Right ventricle myocardium inferior (tissue), 1 donor: Measurements from ENCODE around the gene ZSCAN26. TPM values are rescaled to one million over a fixed set of nuclear protein-coding genes. Genes with fewer than 3 reads are reported as not detected.
"Not testable (repeated sequence)": the region's sequence is repeated elsewhere in the genome, so short reads cannot be mapped to it uniquely, and the experiment has no call there.

Source experiments
- ATAC-seq: fragments of 200-7000 bp; cut with Tn5 transposase; one replicate; pipeline ENCODE4 v1.9.1; 2020; ENCODE audit warnings: mild to moderate bottlenecking, moderate library complexity
- DNase-seq: peaks from one replicate; pipeline ENCODE4 v3.0.0; 2021; ENCODE audit errors: missing footprints
- intact Hi-C: fragments of 100-400 bp; cut with DNase I; formaldehyde crosslinking; loops from one replicate; pipeline ENCODE4 v1.11.0; 2022
- total RNA-seq: library from RNA; stranded (reverse); fragmentation: NEBNext Ultra II Directional; extraction: Animal tissue kit (Norgen Biotek cat#: 25700); gene quantifications from one replicate; pipeline ENCODE4 v1.2.1, GENCODE V29; 2021
- donor health status: DM: no; HTN: yes; CAD: no; lungs with severe emphysema.

ZSCAN26 gene
- total RNA-seq, 1 donor from 2014 or later, result 11.1 TPM

- ATAC-seq (no peak), DNase-seq (peak; percentile 53)
- intact Hi-C loops, result no loop called here
Measured at GRCh38 chr6:28296520-28297060, 29.6 kb downstream of the ZSCAN26 start.

DNA sequence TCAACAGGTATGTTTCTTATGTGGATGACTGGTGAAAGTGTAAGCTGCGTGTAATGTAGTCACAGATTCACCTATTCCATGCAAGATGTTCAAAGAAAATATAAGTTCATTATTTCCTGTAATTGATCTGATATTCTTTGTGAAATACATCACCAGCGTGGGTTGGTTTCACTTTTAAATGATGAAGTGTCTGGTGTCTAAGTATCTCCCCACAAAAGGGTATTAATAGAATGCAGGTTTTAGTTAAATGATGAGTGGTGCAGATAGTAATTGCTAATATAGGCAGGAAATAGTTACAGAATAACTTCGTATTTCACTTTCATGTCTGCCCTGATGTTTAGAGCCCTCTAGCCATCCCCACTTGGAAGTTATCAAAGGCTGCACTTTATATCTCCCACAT is 36.6 kb downstream of the ZSCAN26 start:
- DNase-seq, result no peak
- intact Hi-C loops, result no loop called here
- ATAC-seq, result no peak

- DNase-seq, intact Hi-C loops, ATAC-seq: not testable (repeated sequence)
Measured at GRCh38 chr6:28306363-28306762, 39.4 kb downstream of the ZSCAN26 start.

- ATAC-seq (no peak), DNase-seq (no peak)
- intact Hi-C loops, result no loop called here
Measured at GRCh38 chr6:28311139-28311823, 44.3 kb downstream of the ZSCAN26 start.

- DNase-seq (no peak), ATAC-seq (no peak)
- intact Hi-C loops, result no loop called here
Measured at GRCh38 chr6:28312939-28313338, 46.0 kb downstream of the ZSCAN26 start.

- intact Hi-C loops, result no loop called here
- DNase-seq, result no peak
- no peak for ATAC-seq
Measured at GRCh38 chr6:28315628-28316027, 48.7 kb downstream of the ZSCAN26 start.

DNA sequence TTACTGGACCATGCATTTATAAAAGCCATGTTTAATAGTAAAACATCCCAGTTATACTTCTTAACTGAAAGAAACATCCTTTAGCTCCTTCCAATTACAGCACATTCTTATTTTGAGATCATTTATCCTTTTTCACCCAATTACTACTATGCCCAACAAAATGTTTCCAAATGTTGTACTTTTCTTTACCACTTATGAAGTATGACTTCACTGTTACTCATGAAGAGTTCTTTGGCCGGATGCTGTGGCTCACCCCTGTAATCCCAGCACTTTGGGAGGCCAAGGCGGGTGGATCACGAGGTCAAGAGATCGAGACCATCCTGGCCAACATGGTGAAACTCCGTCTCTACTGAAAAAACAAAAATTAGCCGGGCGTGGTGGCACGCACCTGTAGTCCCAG is 50.9 kb downstream of the ZSCAN26 start:
- ATAC-seq, intact Hi-C loops, DNase-seq: not testable (repeated sequence)

DNA sequence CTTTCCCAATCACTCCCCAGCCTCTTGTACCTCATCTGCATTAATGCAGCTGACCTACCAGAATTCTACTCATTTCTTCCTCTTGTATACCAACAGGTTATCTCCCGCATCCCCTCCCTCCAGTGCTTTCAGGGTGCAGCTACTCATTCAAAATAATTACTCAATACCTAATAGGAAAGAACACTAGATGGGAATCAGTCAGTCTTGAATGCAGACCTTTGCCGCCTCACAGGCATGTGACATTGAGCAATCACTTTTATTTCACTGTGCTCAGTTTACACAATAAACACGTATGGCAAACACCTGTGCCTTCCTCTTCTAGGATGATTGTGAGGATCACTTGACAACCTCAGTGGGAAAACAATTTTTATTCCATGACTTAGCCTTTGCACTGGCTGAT is 55.7 kb downstream of the ZSCAN26 start:
- intact Hi-C loops, result no loop called here
- ATAC-seq, result no peak

GRCh38 chr6:28323813-28324424 is 57.0 kb downstream of the ZSCAN26 start:
- ATAC-seq (no peak), DNase-seq (no peak)
- intact Hi-C loops, result no loop called here

More for the DNA sequence above, 55.7 kb downstream of the ZSCAN26 start:
- DNase-seq, result no peak

GRCh38 chr6:28326371-28326948 is 59.5 kb downstream of the ZSCAN26 start:
- no peak for ATAC-seq
- intact Hi-C loops, result no loop called here
- no peak for DNase-seq

Other genes with a start within 250 kb of the ZSCAN26 start
- 0.35 TPM for gene ZNF165, start 186.6 kb upstream of the ZSCAN26 start, total RNA-seq
- 2.2 TPM for gene ZSCAN16, start 142.5 kb upstream of the ZSCAN26 start, total RNA-seq
- gene ZKSCAN8, start 125.3 kb upstream of the ZSCAN26 start, total RNA-seq, result 12.7 TPM
- 9.4 TPM for gene ZSCAN9, start 41.9 kb upstream of the ZSCAN26 start, total RNA-seq
- 2.5 TPM for gene ZKSCAN4, start 14.9 kb upstream of the ZSCAN26 start, total RNA-seq
- gene NKAPL, start 7.8 kb upstream of the ZSCAN26 start, total RNA-seq, result 7.4 TPM
- 2.5 TPM for gene PGBD1, start 14.4 kb downstream of the ZSCAN26 start, total RNA-seq
- 10.2 TPM for gene ZSCAN31, start 69.0 kb downstream of the ZSCAN26 start, total RNA-seq
- 4.0 TPM for gene ZKSCAN3, start 82.8 kb downstream of the ZSCAN26 start, total RNA-seq
- 2.4 TPM for gene ZSCAN12, start 132.6 kb downstream of the ZSCAN26 start, total RNA-seq
- 1.3 TPM for gene ZSCAN23, start 176.3 kb downstream of the ZSCAN26 start, total RNA-seq
- not detected for gene GPX6, start 248.7 kb downstream of the ZSCAN26 start, total RNA-seq